Smooth muscle cell (in vitro differentiated cells): ENCODE data around the gene NUDT16. TPM values are rescaled to one million over a fixed set of nuclear protein-coding genes. Genes with fewer than 3 reads are reported as not detected.

Source experiments
- DNase-seq: peaks from one replicate; lab custom pipeline; 2025; ENCODE audit not compliant: unreplicated experiment; lab: John Stamatoyannopoulos, UW
- H2AFZ ChIP-seq: fragments of 200-600 bp; sonication (generic); 2 replicates; pipeline ENCODE4 v1.6.0; 2016; ENCODE audit warnings: antibody characterized with exemption, low read depth, mild to moderate bottlenecking
- H3F3A ChIP-seq: fragments of 200-600 bp; sonication (generic); 2 replicates; pipeline ENCODE4 v1.6.0; 2017; ENCODE audit warnings: antibody characterized with exemption, low read depth
- H3K27ac ChIP-seq: fragments of 200-600 bp; sonication (generic); 2 replicates; pipeline ENCODE4 v1.5.1; 2016; ENCODE audit warnings: low read depth, mild to moderate bottlenecking
- H3K27me3 ChIP-seq: fragments of 200-600 bp; sonication (generic); 2 replicates; pipeline ENCODE4 v1.6.1; 2016; ENCODE audit warnings: low read depth, mild to moderate bottlenecking
- H3K36me3 ChIP-seq: fragments of 200-600 bp; sonication (generic); 2 replicates; pipeline ENCODE4 v1.5.1; 2016; ENCODE audit warnings: low read depth
- H3K4me1 ChIP-seq: fragments of 200-600 bp; sonication (generic); 2 replicates; pipeline ENCODE4 v1.5.1; 2016; ENCODE audit warnings: low read depth
- H3K4me2 ChIP-seq: fragments of 200-600 bp; sonication (generic); 2 replicates; pipeline ENCODE4 v1.6.0; 2016; ENCODE audit warnings: mild to moderate bottlenecking
- H3K4me3 ChIP-seq: fragments of 200-600 bp; sonication (generic); 2 replicates; pipeline ENCODE4 v1.5.1; 2016; ENCODE audit warnings: mild to moderate bottlenecking
- H3K79me2 ChIP-seq: fragments of 200-600 bp; sonication (generic); 2 replicates; pipeline ENCODE4 v1.6.0; 2016; ENCODE audit warnings: low read depth, mild to moderate bottlenecking
- H3K9ac ChIP-seq: fragments of 200-600 bp; sonication (generic); 2 replicates; pipeline ENCODE4 v1.6.0; 2016; ENCODE audit warnings: low read depth
- H3K9me3 ChIP-seq: fragments of 200-600 bp; sonication (generic); replicated peaks from 2 replicates; pipeline ENCODE4 v1.5.1; 2016; ENCODE audit warnings: low read depth
- H4K20me1 ChIP-seq: fragments of 200-600 bp; sonication (generic); 2 replicates; pipeline ENCODE4 v1.6.0; 2016; ENCODE audit warnings: low read depth
- CTCF ChIP-seq: fragments of 200-600 bp; sonication (generic); IDR thresholded peaks from 2 replicates; pipeline ENCODE4 v1.5.1; 2017; ENCODE audit warnings: borderline replicate concordance, mild to moderate bottlenecking, antibody characterized with exemption; ENCODE audit not compliant: insufficient read depth, poor library complexity, severe bottlenecking
- WGBS: methylation state at CpG from one replicate; pipeline ENCODE4 v1.1.7; 2016; ENCODE audit warnings: low lambda C conversion rate; 5-methylcytosine and 5-hydroxymethylcytosine counted together
- polyA plus RNA-seq: library from polyadenylated mRNA; unstranded; fragments of >200 nt; fragmentation: Nextera tagmentation; extraction: Ambion mirVana; gene quantifications from 2 replicates; pipeline ENCODE4 v1.2.1, GENCODE V29; 2016
- total RNA-seq: library from RNA; depleted of rRNA; stranded (reverse); fragments of >200 nt; gene quantifications from 2 replicates; pipeline ENCODE4 v1.2.3, GENCODE V29; 2014

NUDT16 gene
- total and polyA plus RNA-seq, 2 experiments from 2014 or later: 5.6 to 8.4 TPM

- Histone ChIP-seq H3K36me3 (no peaks in the 10 kb centered on the region), H2AFZ (no peak overlapping the region), H3K27ac (no peak overlapping the region), H3K27me3 (no peaks in the 10 kb centered on the region), H4K20me1 (no peaks in the 10 kb centered on the region), H3K79me2 (no peaks in the 10 kb centered on the region), H3F3A (no peaks in the 10 kb centered on the region), H3K9me3 (no peaks in the 10 kb centered on the region), H3K9ac (no peak overlapping the region), H3K4me2 (no peak overlapping the region), H3K4me1 (peaks cover 7% of the 10 kb centered on the region), H3K4me3 (no peak overlapping the region)
- no peak for TF ChIP-seq CTCF
- WGBS: 88% methylated on average over 6 of the region's 6 CpGs
- no peak for DNase-seq
These were observed 5.0 kb downstream of the NUDT16 start for GRCh38 chr3:131386429-131387165.

- Histone ChIP-seq H3K27ac (no peak overlapping the region), H3K9me3 (no peaks in the 10 kb centered on the region), H3K4me1 (no peaks in the 10 kb centered on the region), H3K27me3 (no peaks in the 10 kb centered on the region), H3K4me2 (no peak overlapping the region), H2AFZ (no peak overlapping the region), H3F3A (no peaks in the 10 kb centered on the region), H3K79me2 (no peaks in the 10 kb centered on the region), H3K9ac (no peak overlapping the region), H3K4me3 (no peak overlapping the region), H4K20me1 (no peaks in the 10 kb centered on the region), H3K36me3 (no peaks in the 10 kb centered on the region)
- WGBS: 34% methylated on average over 1 of the region's 1 CpG
- no peak for TF ChIP-seq CTCF
- DNase-seq: no peak
These were observed 6.4 kb downstream of the NUDT16 start for GRCh38 chr3:131387796-131388489.

GRCh38 chr3:131388490-131388799 lies 6.9 kb downstream of the NUDT16 start:
- Histone ChIP-seq H3K4me3 (no peak overlapping the region), H3K9ac (no peak overlapping the region), H4K20me1 (no peaks in the 10 kb centered on the region), H3F3A (no peaks in the 10 kb centered on the region), H3K9me3 (no peaks in the 10 kb centered on the region), H3K27me3 (no peaks in the 10 kb centered on the region), H2AFZ (no peak overlapping the region), H3K79me2 (no peaks in the 10 kb centered on the region), H3K4me1 (no peaks in the 10 kb centered on the region), H3K27ac (no peak overlapping the region), H3K4me2 (no peak overlapping the region), H3K36me3 (no peaks in the 10 kb centered on the region)
- no peak for DNase-seq
- WGBS: 48% methylated on average over 2 of the region's 2 CpGs
- no peak for TF ChIP-seq CTCF
